Measurements from ENCODE around the gene ANXA11. TPM values are rescaled to one million over a fixed set of nuclear protein-coding genes. Genes with fewer than 3 reads are reported as not detected.

ANXA11 gene
- total and polyA plus RNA-seq, 2 of the 8 experiments (the other 6 are each of a cell fraction or from before 2014, with no cell fraction given) = 40.5 to 84.9 TPM

GRCh38 chr10:80158598-80159127 lies 46.7 kb downstream of the ANXA11 start:
- Histone ChIP-seq H3K4me2 (ENCODE audit: insufficient read depth in 1 of 2, low read depth in 2 of 2, low read length in 2 of 2) (no peak overlapping the region), H2AK5ac (ENCODE audit: low read depth, low read length) (no peak overlapping the region), H4K8ac (ENCODE audit: extremely low read depth, insufficient read depth, low read length) (peak overlapping the region; percentile 57; the same call in 1 of the 2 replicates), H3K4me3 (ENCODE audit: extremely low read depth in 1 of 4, insufficient read depth in 2 of 4, low read depth in 3 of 4, low read length in 4 of 4) (no peak overlapping the region), H3K4me1 (replicated peaks in 1 of 4; ENCODE audit: control insufficient read depth in 3 of 4, insufficient read depth in 4 of 4, low read length in 3 of 4) (peaks cover 2 to 8% (median 6%) of the 10 kb centered on the region in 4 experiments; a peak in 5 of 7 replicates), H3K27me3 (replicated peaks in 1 of 4; ENCODE audit: control insufficient read depth in 3 of 4, extremely low read depth in 1 of 4, insufficient read depth in 3 of 4, low read length in 3 of 4) (no peaks in the 10 kb centered on the region), H3K79me1 (ENCODE audit: low read depth, low read length) (no peaks in the 10 kb centered on the region; the same call in 1 of the 2 replicates), H3K14ac (ENCODE audit: insufficient read length) (no peak overlapping the region), H3K56ac (replicated peaks; ENCODE audit: insufficient read length, low read depth, low read length) (no peak overlapping the region), H3K23ac (ENCODE audit: insufficient read length) (no peak overlapping the region), H3K27ac (ENCODE audit: low read depth, low read length) (no peak overlapping the region), H3K18ac (ENCODE audit: extremely low read depth, low read length) (no peak overlapping the region), H3K23me2 (ENCODE audit: low read depth, low read length) (no peaks in the 10 kb centered on the region), H2BK15ac (ENCODE audit: low read length) (no peak overlapping the region), H2BK120ac (replicated peaks; ENCODE audit: low read depth, low read length) (no peak overlapping the region), H3K9ac (replicated peaks in 1 of 4; ENCODE audit: extremely low read depth in 1 of 4, low read depth in 3 of 4, low read length in 3 of 4) (no peak overlapping the region), H2BK5ac (ENCODE audit: low read depth, low read length) (no peak overlapping the region; the same call in 1 of the 2 replicates), H2BK12ac (ENCODE audit: low read depth, low read length) (no peak overlapping the region), H3K4ac (replicated peaks; ENCODE audit: insufficient read length, low read depth, low read length) (no peak overlapping the region), H4K5ac (ENCODE audit: insufficient read length, low read depth, low read length) (no peak overlapping the region), H3K9me3 (ENCODE audit: insufficient read depth in 2 of 2, low read depth in 1 of 2, low read length in 1 of 2) (no peaks in the 10 kb centered on the region), H3K79me2 (ENCODE audit: control insufficient read depth in 1 of 2, insufficient read depth in 2 of 2, low read length in 2 of 2) (no peaks in the 10 kb centered on the region), H4K91ac (replicated peaks; ENCODE audit: insufficient read length, low read length) (no peak overlapping the region), H4K20me1 (replicated peaks in 1 of 2; ENCODE audit: control insufficient read depth in 1 of 2, insufficient read depth in 2 of 2, low read length in 2 of 2) (peaks cover 0 to 2% of the 10 kb centered on the region in 2 experiments), H2AFZ (ENCODE audit: low read length) (no peak overlapping the region), H3K36me3 (ENCODE audit: control insufficient read depth in 2 of 4, insufficient read depth in 4 of 4, low read length in 3 of 4) (peaks cover 5 to 17% (median 11%) of the 10 kb centered on the region in 4 experiments; a peak in 6 of 8 replicates), H2BK20ac (ENCODE audit: low read length) (no peak overlapping the region)
- ChIA-PET CTCF (ENCODE audit: partially characterized antibody) (interaction anchor here (0.5 to 9.8 kb wide), 9 partner anchors 8 to 812 kb away, joined by 3 to 59 read pairs (median 3); no protein-coding TSS in a partner anchor), POLR2A (ENCODE audit: partially characterized antibody) (no interaction called here)
- DNase-seq (ENCODE audit: low read depth in 1 of 2, low spot score in 2 of 2) = no peak
- FAIRE-seq = no peak
- WGBS, 2 experiments (ENCODE audit: extremely low coverage in 1 of 2, insufficient coverage in 1 of 2, insufficient read length in 1 of 2, insufficient replicate concordance in 2 of 2, low coverage in 1 of 2, low lambda C conversion rate in 2 of 2, missing lambda C conversion rate in 1 of 2) = 91% methylated on average over 14 of the region's 14 CpGs; no CpG with 5 or more reads in 1 of the 2 experiments
- no peak for TF ChIP-seq HDAC2 (IDR thresholded peaks at IDR 0.05; ENCODE audit: borderline replicate concordance in 1 of 2, low read depth in 2 of 2, low read length in 2 of 2)
- TF ChIP-seq CHD1 (IDR thresholded peaks at IDR 0.05; ENCODE audit: low read depth, low read length) = no peak
- TF ChIP-seq CBX5 (IDR thresholded peaks at IDR 0.05; ENCODE audit: low read depth, low read length) = no peak
- TF ChIP-seq ATF2 (IDR thresholded peaks at IDR 0.05; ENCODE audit: low read length) = no peak
- no peak for TF ChIP-seq SIX5 (IDR thresholded peaks at IDR 0.05; ENCODE audit: low read depth, low read length)
- TF ChIP-seq CHD2 (IDR thresholded peaks at IDR 0.05; ENCODE audit: low read length) = no peak
- TF ChIP-seq BRCA1 (IDR thresholded peaks at IDR 0.05; ENCODE audit: low read depth, low read length) = no peak
- TF ChIP-seq ASH2L (IDR thresholded peaks at IDR 0.05; ENCODE audit: low read length) = no peak
- no peak for TF ChIP-seq PHF8 (conservative IDR thresholded peaks at IDR 0.05; ENCODE audit: low read depth, low read length)
- TF ChIP-seq SP4 (IDR thresholded peaks at IDR 0.05; ENCODE audit: low read length) = no peak
